ENCODE data around the gene FAN1.

Gene FAN1

GRCh38 chr15:30919877-30920550 lies 16.3 kb downstream of the FAN1 start:
- TF ChIP-seq CTCF (conservative IDR thresholded peaks at IDR 0.05; ENCODE audit: low read length): no peak
- H3K4me3 ChIP-seq (ENCODE audit: low read length): no peak overlapping the region
- no peak for DNase-seq (ENCODE audit: low read depth)

GRCh38 chr15:30921106-30921505 lies 17.4 kb downstream of the FAN1 start:
- no peak for DNase-seq (ENCODE audit: low read depth)
- no peak overlapping the region for H3K4me3 ChIP-seq (ENCODE audit: low read length)
- TF ChIP-seq CTCF (conservative IDR thresholded peaks at IDR 0.05; ENCODE audit: low read length): no peak

- no peak overlapping the region for H3K4me3 ChIP-seq (ENCODE audit: low read length)
- no peak for TF ChIP-seq CTCF (conservative IDR thresholded peaks at IDR 0.05; ENCODE audit: low read length)
- no peak for DNase-seq (ENCODE audit: low read depth)
Measured at GRCh38 chr15:30921781-30922479, 18.2 kb downstream of the FAN1 start.

- no peak for TF ChIP-seq CTCF (conservative IDR thresholded peaks at IDR 0.05; ENCODE audit: low read length)
- no peak overlapping the region for H3K4me3 ChIP-seq (ENCODE audit: low read length)
- peak; percentile 53 for DNase-seq (ENCODE audit: low read depth)
Measured at GRCh38 chr15:30922480-30923311, 19.0 kb downstream of the FAN1 start.

- no peak for TF ChIP-seq CTCF (conservative IDR thresholded peaks at IDR 0.05; ENCODE audit: low read length)
- no peak overlapping the region for H3K4me3 ChIP-seq (ENCODE audit: low read length)
- no peak for DNase-seq (ENCODE audit: low read depth)
Measured at GRCh38 chr15:30923429-30923828, 19.7 kb downstream of the FAN1 start.

GRCh38 chr15:30924353-30924752 lies 20.6 kb downstream of the FAN1 start:
- peak; percentile 85 for DNase-seq (ENCODE audit: low read depth)
- no peak overlapping the region for H3K4me3 ChIP-seq (ENCODE audit: low read length)
- TF ChIP-seq CTCF (conservative IDR thresholded peaks at IDR 0.05; ENCODE audit: low read length): no peak
